LNCaP clone FGC (cell line): ENCODE results near the gene MIA3.
"Not testable (repeated sequence)": the region's sequence is repeated elsewhere in the genome, so short reads cannot be mapped to it uniquely, and the experiment has no call there.

Source experiments
- DNase-seq: peaks from one replicate; pipeline ENCODE4 v3.0.0-alpha.2; 2011; ENCODE audit warnings: low read depth
- H3K4me3 ChIP-seq: 2 replicates; pipeline ENCODE4 v1.5.1; 2011; ENCODE audit warnings: mild to moderate bottlenecking, low read depth, low read length, control low read depth
- CTCF ChIP-seq: IDR thresholded peaks from 2 replicates; pipeline ENCODE4 v1.5.1; 2012; ENCODE audit warnings: mild to moderate bottlenecking; ENCODE audit not compliant: control insufficient read depth, insufficient read depth; ENCODE audit errors: extremely low read depth

The MIA3 gene

GRCh38 chr1:222657899-222658298 is 40.0 kb downstream of the MIA3 start:
- no peak for TF ChIP-seq CTCF
- no peak for DNase-seq

GRCh38 chr1:222663431-222663934 is 45.6 kb downstream of the MIA3 start:
- DNase-seq, result no peak
- no peak for TF ChIP-seq CTCF

More at GRCh38 chr1:222657899-222658298, 40.0 kb downstream of the MIA3 start:
- no peak overlapping the region for H3K4me3 ChIP-seq

GRCh38 chr1:222665964-222666363 is 48.1 kb downstream of the MIA3 start:
- no peak for TF ChIP-seq CTCF
- DNase-seq, result no peak

More at GRCh38 chr1:222663431-222663934, 45.6 kb downstream of the MIA3 start:
- H3K4me3 ChIP-seq, result no peak overlapping the region

GRCh38 chr1:222668184-222668583 is 50.3 kb downstream of the MIA3 start:
- not testable (repeated sequence) for DNase-seq, H3K4me3 ChIP-seq

More at GRCh38 chr1:222665964-222666363, 48.1 kb downstream of the MIA3 start:
- H3K4me3 ChIP-seq, result no peak overlapping the region

- DNase-seq, result not testable (repeated sequence)
Measured at GRCh38 chr1:222669107-222669506, 51.2 kb downstream of the MIA3 start.

GRCh38 chr1:222670110-222670509 is 52.2 kb downstream of the MIA3 start:
- TF ChIP-seq CTCF, result no peak

More at GRCh38 chr1:222669107-222669506, 51.2 kb downstream of the MIA3 start:
- not testable (repeated sequence) for H3K4me3 ChIP-seq

GRCh38 chr1:222680080-222680479 is 62.2 kb downstream of the MIA3 start:
- TF ChIP-seq CTCF, result no peak
- H3K4me3 ChIP-seq, result no peak overlapping the region
- no peak for DNase-seq

More at GRCh38 chr1:222670110-222670509, 52.2 kb downstream of the MIA3 start:
- H3K4me3 ChIP-seq, result no peak overlapping the region
- DNase-seq, result no peak

GRCh38 chr1:222691016-222691415 is 73.1 kb downstream of the MIA3 start:
- DNase-seq, result no peak
- TF ChIP-seq CTCF, result no peak
- no peak overlapping the region for H3K4me3 ChIP-seq
